OCI-LY1 (cell line): Measurements from ENCODE around the gene SDSL.

ENCODE experiments used
- H2AFZ ChIP-seq: fragments of 200-600 bp; sonication (generic), shearing (Covaris generic); 2 replicates; pipeline ENCODE4 v1.6.0; 2014; ENCODE audit warnings: antibody characterized with exemption, mild to moderate bottlenecking, low read length
- H3F3A ChIP-seq: fragments of 200-600 bp; sonication (generic), shearing (Covaris generic); 2 replicates; pipeline ENCODE4 v1.6.0; 2014; ENCODE audit warnings: mild to moderate bottlenecking, antibody characterized with exemption, low read length, moderate library complexity; ENCODE audit not compliant: insufficient read depth
- H3K27ac ChIP-seq: fragments of 200-600 bp; sonication (generic); 2 replicates; pipeline ENCODE4 v1.5.1; 2014; ENCODE audit warnings: low read length, mixed run types, mild to moderate bottlenecking, low read depth; ENCODE audit not compliant: poor library complexity, severe bottlenecking
- H3K27me3 ChIP-seq: fragments of 200-600 bp; sonication (generic); 2 replicates; pipeline ENCODE4 v1.6.0; 2014; ENCODE audit warnings: antibody characterized with exemption, mild to moderate bottlenecking, low read length, moderate library complexity; ENCODE audit not compliant: insufficient read depth
- H3K36me3 ChIP-seq: fragments of 200-600 bp; sonication (generic); 2 replicates; pipeline ENCODE4 v1.6.1; 2014; ENCODE audit warnings: mild to moderate bottlenecking, antibody characterized with exemption, low read length, moderate library complexity, mixed read lengths; ENCODE audit not compliant: insufficient read depth
- H3K4me1 ChIP-seq: fragments of 200-600 bp; sonication (generic); 2 replicates; pipeline ENCODE4 v1.5.1; 2014; ENCODE audit warnings: mild to moderate bottlenecking, low read length, moderate library complexity; ENCODE audit not compliant: insufficient read depth, severe bottlenecking
- H3K4me2 ChIP-seq: fragments of 200-600 bp; sonication (generic), shearing (Covaris generic); 2 replicates; pipeline ENCODE4 v1.6.1; 2014; ENCODE audit warnings: low read length
- H3K4me3 ChIP-seq: fragments of 200-600 bp; sonication (generic); 2 replicates; pipeline ENCODE4 v1.5.1; 2014; ENCODE audit warnings: low read length, low read depth, mild to moderate bottlenecking, mixed read lengths; ENCODE audit not compliant: poor library complexity, severe bottlenecking
- H3K79me2 ChIP-seq: fragments of 200-600 bp; shearing (Covaris generic); 2 replicates; pipeline ENCODE4 v1.6.1; 2016; ENCODE audit warnings: mixed run types, low read length, mixed read lengths; ENCODE audit not compliant: insufficient read depth
- H3K9ac ChIP-seq: fragments of 200-600 bp; sonication (generic), shearing (Covaris generic); 2 replicates; pipeline ENCODE4 v1.6.1; 2014; ENCODE audit warnings: mild to moderate bottlenecking, low read length, mixed read lengths
- H3K9me2 ChIP-seq: fragments of 200-600 bp; sonication (generic), shearing (Covaris generic); 2 replicates; pipeline ENCODE4 v1.6.1; 2014; ENCODE audit warnings: low read depth, mild to moderate bottlenecking, low read length, mixed read lengths
- H3K9me3 ChIP-seq: fragments of 200-600 bp; shearing (Covaris generic); 2 replicates; pipeline ENCODE4 v1.6.1; 2014; ENCODE audit warnings: low read length, mixed read lengths
- H4K20me1 ChIP-seq: fragments of 200-600 bp; sonication (generic), shearing (Covaris generic); 2 replicates; pipeline ENCODE4 v1.6.0; 2016; ENCODE audit warnings: mild to moderate bottlenecking, low read length; ENCODE audit not compliant: insufficient read depth
- EZH2 ChIP-seq: fragments of 200-600 bp; sonication (generic), shearing (Covaris generic); IDR thresholded peaks from 2 replicates; pipeline ENCODE4 v1.8.0; 2017; ENCODE audit warnings: borderline replicate concordance, mixed run types, mild to moderate bottlenecking, antibody characterized with exemption, low read length, moderate library complexity, mixed read lengths
- TF ChIP-seq, protein P1 (sequence below): fragments of 200-600 bp; sonication (generic), shearing (Covaris generic); IDR thresholded peaks from 2 replicates; pipeline ENCODE4 v1.5.1; 2017; ENCODE audit warnings: mild to moderate bottlenecking, antibody characterized with exemption, low read length, moderate library complexity, mixed read lengths

Gene SDSL

DNA sequence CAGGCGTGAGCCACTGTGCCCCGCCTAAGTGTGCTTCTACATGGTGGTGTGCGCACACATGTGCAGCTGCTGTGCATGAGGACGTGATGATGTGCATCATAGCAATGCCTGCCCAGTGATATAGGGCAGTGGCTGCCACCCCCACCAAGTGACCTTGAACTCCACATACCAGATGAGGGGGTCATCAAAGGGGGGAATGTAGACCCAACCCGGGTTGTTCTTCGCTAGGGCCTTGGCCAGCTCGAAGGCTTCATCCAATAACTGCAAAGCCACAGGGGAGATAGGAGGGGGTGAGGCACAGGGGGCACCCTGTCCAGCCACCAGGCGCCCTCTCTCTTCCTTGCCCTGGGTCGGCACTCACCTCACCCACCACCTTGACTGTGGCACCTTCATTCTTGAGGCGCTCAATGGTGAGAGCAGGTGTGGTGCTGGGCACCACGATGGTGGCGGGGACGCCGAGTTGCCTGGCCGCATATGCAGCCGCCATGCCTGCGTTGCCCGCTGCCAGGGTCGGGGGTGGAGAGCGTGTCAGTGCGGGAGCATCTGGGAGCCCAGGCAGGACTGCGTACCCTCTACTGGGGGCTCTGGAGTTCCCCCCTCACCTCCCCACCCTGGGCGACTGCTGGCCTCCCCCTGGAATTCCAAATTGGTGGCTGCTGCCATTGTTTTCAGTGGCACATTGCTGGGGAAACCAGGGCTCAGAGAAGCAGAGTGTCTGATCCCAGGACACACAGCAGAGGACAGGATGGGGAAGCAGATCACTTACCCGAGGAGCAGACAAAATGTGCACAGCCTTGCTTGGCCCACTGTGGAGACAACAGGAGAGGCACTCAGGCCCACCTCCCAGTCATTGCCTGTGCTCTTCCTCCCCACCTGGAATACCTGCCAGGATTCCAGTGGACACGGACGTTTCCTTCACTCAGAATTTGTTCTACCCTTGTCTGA lies 23.6 kb upstream of the SDSL start:
- TF ChIP-seq, protein P1, sequence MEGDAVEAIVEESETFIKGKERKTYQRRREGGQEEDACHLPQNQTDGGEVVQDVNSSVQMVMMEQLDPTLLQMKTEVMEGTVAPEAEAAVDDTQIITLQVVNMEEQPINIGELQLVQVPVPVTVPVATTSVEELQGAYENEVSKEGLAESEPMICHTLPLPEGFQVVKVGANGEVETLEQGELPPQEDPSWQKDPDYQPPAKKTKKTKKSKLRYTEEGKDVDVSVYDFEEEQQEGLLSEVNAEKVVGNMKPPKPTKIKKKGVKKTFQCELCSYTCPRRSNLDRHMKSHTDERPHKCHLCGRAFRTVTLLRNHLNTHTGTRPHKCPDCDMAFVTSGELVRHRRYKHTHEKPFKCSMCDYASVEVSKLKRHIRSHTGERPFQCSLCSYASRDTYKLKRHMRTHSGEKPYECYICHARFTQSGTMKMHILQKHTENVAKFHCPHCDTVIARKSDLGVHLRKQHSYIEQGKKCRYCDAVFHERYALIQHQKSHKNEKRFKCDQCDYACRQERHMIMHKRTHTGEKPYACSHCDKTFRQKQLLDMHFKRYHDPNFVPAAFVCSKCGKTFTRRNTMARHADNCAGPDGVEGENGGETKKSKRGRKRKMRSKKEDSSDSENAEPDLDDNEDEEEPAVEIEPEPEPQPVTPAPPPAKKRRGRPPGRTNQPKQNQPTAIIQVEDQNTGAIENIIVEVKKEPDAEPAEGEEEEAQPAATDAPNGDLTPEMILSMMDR = no peak
- no peak for TF ChIP-seq EZH2
- Histone ChIP-seq H3K9ac (no peak overlapping the region), H3K9me2 (no peaks in the 10 kb centered on the region), H3K27ac (no peak overlapping the region), H4K20me1 (no peaks in the 10 kb centered on the region), H3K27me3 (0 out of 2 replicates have a peak, but pooled peaks cover 6% of the 10 kb centered on the region), H3K9me3 (no peaks in the 10 kb centered on the region), H3K4me3 (no peak overlapping the region), H3F3A (no peaks in the 10 kb centered on the region), H2AFZ (no peak overlapping the region), H3K79me2 (no peaks in the 10 kb centered on the region), H3K4me1 (no peaks in the 10 kb centered on the region), H3K4me2 (no peak overlapping the region), H3K36me3 (no peaks in the 10 kb centered on the region)

DNA sequence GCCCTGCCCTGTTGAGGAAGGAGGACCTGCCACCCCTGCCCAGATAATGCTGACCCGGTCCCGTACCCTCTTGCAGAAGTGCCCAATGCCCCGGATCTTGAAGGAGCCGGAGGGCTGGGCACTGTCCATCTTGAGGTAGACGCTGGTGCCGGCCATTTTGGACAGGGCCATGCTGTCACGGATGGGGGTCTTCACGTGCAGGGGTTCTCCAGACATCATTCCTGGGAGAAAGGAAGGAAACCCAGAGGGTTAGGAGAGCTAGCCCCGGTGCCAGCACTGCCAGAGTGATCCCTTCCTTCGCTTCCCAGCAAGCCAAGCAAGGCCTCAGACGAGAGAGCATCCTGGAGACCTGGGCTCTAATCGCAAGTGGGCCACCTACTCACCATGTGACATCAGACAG lies 22.7 kb upstream of the SDSL start:
- H3K4me1 ChIP-seq = no peaks in the 10 kb centered on the region
- H3K27me3 ChIP-seq = 0 out of 2 replicates have a peak, but pooled peaks cover 4% of the 10 kb centered on the region
- H3K36me3 ChIP-seq = no peaks in the 10 kb centered on the region
- no peak overlapping the region for H3K4me3 ChIP-seq
- H3K4me2 ChIP-seq = no peak overlapping the region
- no peaks in the 10 kb centered on the region for H3K9me2 ChIP-seq
- TF ChIP-seq EZH2 = no peak
- TF ChIP-seq, protein P1 = no peak
- no peaks in the 10 kb centered on the region for H3F3A ChIP-seq
- no peaks in the 10 kb centered on the region for H3K79me2 ChIP-seq
- no peaks in the 10 kb centered on the region for H4K20me1 ChIP-seq
- no peak overlapping the region for H3K27ac ChIP-seq
- H3K9ac ChIP-seq = no peak overlapping the region
- H3K9me3 ChIP-seq = no peaks in the 10 kb centered on the region
- H2AFZ ChIP-seq = no peak overlapping the region

DNA sequence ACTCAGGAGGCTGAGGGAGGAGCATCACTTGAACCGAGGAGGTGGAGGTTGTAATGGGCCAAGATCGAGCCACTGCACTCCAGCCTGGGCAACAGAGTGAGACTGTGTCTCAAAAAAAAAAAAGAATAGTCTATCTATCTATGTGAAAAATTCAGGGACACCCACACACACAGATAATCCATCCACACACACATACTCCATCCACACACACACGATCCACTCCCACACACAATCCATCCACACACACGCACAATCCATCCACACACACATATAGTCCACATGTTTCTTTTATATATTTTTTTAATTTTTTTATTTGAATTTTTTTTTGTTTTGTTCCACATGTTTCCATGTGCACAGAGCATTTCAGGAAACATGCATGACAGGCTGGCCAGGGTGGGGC lies 21.8 kb upstream of the SDSL start:
- H3K27ac ChIP-seq = no peak overlapping the region
- no peak overlapping the region for H3K4me3 ChIP-seq
- no peaks in the 10 kb centered on the region for H3K36me3 ChIP-seq
- H3K27me3 ChIP-seq = 0 out of 2 replicates have a peak, but pooled peaks cover 4% of the 10 kb centered on the region
- H3F3A ChIP-seq = no peaks in the 10 kb centered on the region
- no peaks in the 10 kb centered on the region for H4K20me1 ChIP-seq
- H3K9me2 ChIP-seq = no peaks in the 10 kb centered on the region
- no peak for TF ChIP-seq EZH2
- TF ChIP-seq, protein P1 = no peak
- H3K79me2 ChIP-seq = no peaks in the 10 kb centered on the region
- no peaks in the 10 kb centered on the region for H3K4me1 ChIP-seq
- H3K9ac ChIP-seq = no peak overlapping the region
- no peak overlapping the region for H2AFZ ChIP-seq
- no peak overlapping the region for H3K4me2 ChIP-seq
- no peaks in the 10 kb centered on the region for H3K9me3 ChIP-seq
